OCI-LY1 (cell line): ENCODE measurements around the gene NOX3.
"Not testable (repeated sequence)": the region's sequence is repeated elsewhere in the genome, so short reads cannot be mapped to it uniquely, and the experiment has no call there.

ENCODE experiments used
- H2AFZ ChIP-seq: fragments of 200-600 bp; sonication (generic), shearing (Covaris generic); 2 replicates; pipeline ENCODE4 v1.6.0; 2014; ENCODE audit warnings: antibody characterized with exemption, mild to moderate bottlenecking, low read length
- H3F3A ChIP-seq: fragments of 200-600 bp; sonication (generic), shearing (Covaris generic); 2 replicates; pipeline ENCODE4 v1.6.0; 2014; ENCODE audit warnings: mild to moderate bottlenecking, antibody characterized with exemption, low read length, moderate library complexity; ENCODE audit not compliant: insufficient read depth
- H3K27ac ChIP-seq: fragments of 200-600 bp; sonication (generic); 2 replicates; pipeline ENCODE4 v1.5.1; 2014; ENCODE audit warnings: low read length, mixed run types, mild to moderate bottlenecking, low read depth; ENCODE audit not compliant: poor library complexity, severe bottlenecking
- H3K27me3 ChIP-seq: fragments of 200-600 bp; sonication (generic); 2 replicates; pipeline ENCODE4 v1.6.0; 2014; ENCODE audit warnings: antibody characterized with exemption, mild to moderate bottlenecking, low read length, moderate library complexity; ENCODE audit not compliant: insufficient read depth
- H3K36me3 ChIP-seq: fragments of 200-600 bp; sonication (generic); 2 replicates; pipeline ENCODE4 v1.6.1; 2014; ENCODE audit warnings: mild to moderate bottlenecking, antibody characterized with exemption, low read length, moderate library complexity, mixed read lengths; ENCODE audit not compliant: insufficient read depth
- H3K4me1 ChIP-seq: fragments of 200-600 bp; sonication (generic); 2 replicates; pipeline ENCODE4 v1.5.1; 2014; ENCODE audit warnings: mild to moderate bottlenecking, low read length, moderate library complexity; ENCODE audit not compliant: insufficient read depth, severe bottlenecking
- H3K4me2 ChIP-seq: fragments of 200-600 bp; sonication (generic), shearing (Covaris generic); 2 replicates; pipeline ENCODE4 v1.6.1; 2014; ENCODE audit warnings: low read length
- H3K4me3 ChIP-seq: fragments of 200-600 bp; sonication (generic); 2 replicates; pipeline ENCODE4 v1.5.1; 2014; ENCODE audit warnings: low read length, low read depth, mild to moderate bottlenecking, mixed read lengths; ENCODE audit not compliant: poor library complexity, severe bottlenecking
- H3K79me2 ChIP-seq: fragments of 200-600 bp; shearing (Covaris generic); 2 replicates; pipeline ENCODE4 v1.6.1; 2016; ENCODE audit warnings: mixed run types, low read length, mixed read lengths; ENCODE audit not compliant: insufficient read depth
- H3K9ac ChIP-seq: fragments of 200-600 bp; sonication (generic), shearing (Covaris generic); 2 replicates; pipeline ENCODE4 v1.6.1; 2014; ENCODE audit warnings: mild to moderate bottlenecking, low read length, mixed read lengths
- H3K9me2 ChIP-seq: fragments of 200-600 bp; sonication (generic), shearing (Covaris generic); 2 replicates; pipeline ENCODE4 v1.6.1; 2014; ENCODE audit warnings: low read depth, mild to moderate bottlenecking, low read length, mixed read lengths
- H3K9me3 ChIP-seq: fragments of 200-600 bp; shearing (Covaris generic); 2 replicates; pipeline ENCODE4 v1.6.1; 2014; ENCODE audit warnings: low read length, mixed read lengths
- H4K20me1 ChIP-seq: fragments of 200-600 bp; sonication (generic), shearing (Covaris generic); 2 replicates; pipeline ENCODE4 v1.6.0; 2016; ENCODE audit warnings: mild to moderate bottlenecking, low read length; ENCODE audit not compliant: insufficient read depth
- EZH2 ChIP-seq: fragments of 200-600 bp; sonication (generic), shearing (Covaris generic); IDR thresholded peaks from 2 replicates; pipeline ENCODE4 v1.8.0; 2017; ENCODE audit warnings: borderline replicate concordance, mixed run types, mild to moderate bottlenecking, antibody characterized with exemption, low read length, moderate library complexity, mixed read lengths
- TF ChIP-seq, protein P1 (sequence below): fragments of 200-600 bp; sonication (generic), shearing (Covaris generic); IDR thresholded peaks from 2 replicates; pipeline ENCODE4 v1.5.1; 2017; ENCODE audit warnings: mild to moderate bottlenecking, antibody characterized with exemption, low read length, moderate library complexity, mixed read lengths

NOX3 gene

DNA sequence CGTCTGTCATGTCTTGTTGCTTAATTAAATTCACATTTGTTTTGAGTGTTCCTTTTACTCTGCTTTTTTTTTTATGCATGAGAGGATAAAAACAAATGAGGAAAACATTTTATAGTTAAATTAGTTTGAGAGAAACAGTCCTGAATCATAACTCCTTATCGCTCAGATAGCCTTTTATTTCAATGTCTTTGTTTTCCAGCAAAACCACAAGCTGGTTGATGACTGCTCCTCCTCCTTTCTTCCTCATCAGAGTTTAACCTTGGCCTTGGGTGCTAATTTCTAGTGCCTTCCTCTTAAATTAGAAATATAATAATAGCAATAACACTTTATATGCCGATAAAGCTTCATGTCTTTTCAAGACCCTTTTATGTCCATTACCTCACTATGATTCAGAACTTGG, 3.1 kb downstream of the NOX3 start:
- Histone ChIP-seq H3K79me2 (no peaks in the 10 kb centered on the region), H3K9me2 (no peaks in the 10 kb centered on the region), H3K9ac (no peak overlapping the region), H3K4me2 (no peak overlapping the region), H2AFZ (no peak overlapping the region), H3K36me3 (no peaks in the 10 kb centered on the region), H3K9me3 (no peaks in the 10 kb centered on the region), H3K27me3 (no peaks in the 10 kb centered on the region), H3K27ac (no peak overlapping the region), H4K20me1 (no peaks in the 10 kb centered on the region), H3K4me1 (peaks cover 14% of the 10 kb centered on the region), H3K4me3 (no peak overlapping the region), H3F3A (no peaks in the 10 kb centered on the region)
- TF ChIP-seq, protein P1, sequence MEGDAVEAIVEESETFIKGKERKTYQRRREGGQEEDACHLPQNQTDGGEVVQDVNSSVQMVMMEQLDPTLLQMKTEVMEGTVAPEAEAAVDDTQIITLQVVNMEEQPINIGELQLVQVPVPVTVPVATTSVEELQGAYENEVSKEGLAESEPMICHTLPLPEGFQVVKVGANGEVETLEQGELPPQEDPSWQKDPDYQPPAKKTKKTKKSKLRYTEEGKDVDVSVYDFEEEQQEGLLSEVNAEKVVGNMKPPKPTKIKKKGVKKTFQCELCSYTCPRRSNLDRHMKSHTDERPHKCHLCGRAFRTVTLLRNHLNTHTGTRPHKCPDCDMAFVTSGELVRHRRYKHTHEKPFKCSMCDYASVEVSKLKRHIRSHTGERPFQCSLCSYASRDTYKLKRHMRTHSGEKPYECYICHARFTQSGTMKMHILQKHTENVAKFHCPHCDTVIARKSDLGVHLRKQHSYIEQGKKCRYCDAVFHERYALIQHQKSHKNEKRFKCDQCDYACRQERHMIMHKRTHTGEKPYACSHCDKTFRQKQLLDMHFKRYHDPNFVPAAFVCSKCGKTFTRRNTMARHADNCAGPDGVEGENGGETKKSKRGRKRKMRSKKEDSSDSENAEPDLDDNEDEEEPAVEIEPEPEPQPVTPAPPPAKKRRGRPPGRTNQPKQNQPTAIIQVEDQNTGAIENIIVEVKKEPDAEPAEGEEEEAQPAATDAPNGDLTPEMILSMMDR, result no peak
- no peak for TF ChIP-seq EZH2

DNA sequence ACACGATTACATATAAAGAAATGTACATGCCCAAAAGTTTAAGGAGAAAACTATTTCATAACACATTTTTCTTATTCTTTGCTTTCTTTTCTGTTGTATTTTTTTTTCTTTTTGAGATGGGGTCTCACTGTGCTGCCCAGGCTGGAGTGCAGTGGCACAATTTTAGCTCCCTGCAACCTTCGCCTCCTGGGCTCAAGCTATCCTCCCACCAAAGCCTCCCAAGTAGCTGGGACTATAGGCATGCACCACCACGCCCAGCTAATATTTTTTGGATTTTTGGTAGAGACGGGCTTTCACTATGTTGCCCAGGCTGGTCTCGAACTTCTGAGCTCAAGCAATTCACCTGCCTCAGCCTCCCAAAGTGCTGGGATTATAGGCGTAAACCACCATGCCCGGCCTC, 4.1 kb downstream of the NOX3 start:
- H3K4me2 ChIP-seq, H3K9me3 ChIP-seq, H2AFZ ChIP-seq, H3K27me3 ChIP-seq, H3K27ac ChIP-seq, H4K20me1 ChIP-seq, H3K9ac ChIP-seq, H3F3A ChIP-seq, H3K36me3 ChIP-seq, H3K4me3 ChIP-seq, H3K79me2 ChIP-seq, H3K9me2 ChIP-seq: not testable (repeated sequence)
- peaks cover 14% of the 10 kb centered on the region for H3K4me1 ChIP-seq

DNA sequence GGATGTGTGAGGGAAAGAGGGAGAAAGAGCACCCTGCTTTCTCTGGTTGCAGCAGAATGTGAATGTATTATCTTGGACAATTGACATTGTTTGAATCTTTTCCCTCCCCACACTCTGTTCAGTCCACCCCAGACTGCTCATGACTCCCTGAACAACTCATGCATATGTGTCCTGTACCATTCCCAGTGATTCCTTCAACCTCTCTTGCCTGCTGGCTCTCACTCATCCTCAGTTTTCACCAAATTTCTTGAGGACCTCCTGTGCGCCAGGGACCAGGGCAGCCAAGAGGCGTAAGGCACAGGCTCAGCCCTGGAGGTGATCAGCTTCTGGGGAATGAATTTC, 5.4 kb downstream of the NOX3 start:
- Histone ChIP-seq H3K4me1 (peaks cover 7% of the 10 kb centered on the region), H3K4me3 (no peak overlapping the region), H3F3A (no peaks in the 10 kb centered on the region), H3K36me3 (no peaks in the 10 kb centered on the region), H3K9me2 (no peaks in the 10 kb centered on the region), H3K9ac (no peak overlapping the region), H3K27me3 (no peaks in the 10 kb centered on the region), H3K4me2 (no peak overlapping the region), H3K9me3 (no peaks in the 10 kb centered on the region), H3K79me2 (no peaks in the 10 kb centered on the region), H2AFZ (no peak overlapping the region), H3K27ac (no peak overlapping the region), H4K20me1 (no peaks in the 10 kb centered on the region)
- TF ChIP-seq EZH2, result no peak
- TF ChIP-seq, protein P1, result no peak

DNA sequence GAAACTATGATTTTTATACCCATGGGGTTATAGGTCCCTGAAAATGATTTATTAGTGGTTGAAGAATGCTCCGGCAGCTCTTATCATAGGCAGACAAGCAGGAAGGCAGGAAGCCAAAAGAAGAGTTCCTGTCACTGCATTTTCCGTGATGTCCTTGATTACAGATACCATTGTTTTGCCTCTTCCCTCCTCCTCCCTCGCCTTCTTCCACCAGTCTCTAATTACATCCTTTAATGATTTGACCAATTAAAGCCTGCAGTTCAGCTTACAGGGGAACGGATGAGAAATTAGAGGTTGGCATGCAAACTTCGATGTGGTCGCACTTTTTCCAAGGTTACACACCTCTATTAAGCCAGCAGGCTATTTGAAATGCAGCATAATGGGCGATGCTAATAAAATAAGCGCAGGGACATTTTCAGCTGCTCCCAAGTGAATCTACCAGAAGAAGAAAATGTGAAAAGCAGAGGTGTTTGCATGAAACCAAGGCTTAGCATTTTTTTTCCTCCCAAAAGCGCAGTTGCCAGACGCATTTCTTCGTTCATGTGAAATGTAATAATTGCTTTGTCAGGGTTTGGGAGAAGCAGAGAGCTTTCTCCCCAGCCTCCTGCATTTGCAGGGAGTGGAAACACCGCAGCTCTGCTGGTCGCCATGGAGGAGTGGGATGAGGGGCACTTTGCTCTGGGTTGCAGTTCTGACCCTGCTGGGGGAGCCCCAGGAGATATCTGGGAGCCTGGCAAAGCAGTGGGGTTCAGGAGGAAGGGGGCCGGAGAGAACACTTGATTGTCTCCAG, 6.0 kb downstream of the NOX3 start:
- H3K4me2 ChIP-seq, result no peak overlapping the region
- no peaks in the 10 kb centered on the region for H3K27me3 ChIP-seq
- H3K79me2 ChIP-seq, result no peaks in the 10 kb centered on the region
- no peak overlapping the region for H3K9ac ChIP-seq
- no peak for TF ChIP-seq EZH2
- TF ChIP-seq, protein P1, result no peak
- peaks cover 7% of the 10 kb centered on the region for H3K4me1 ChIP-seq
- no peaks in the 10 kb centered on the region for H3K9me2 ChIP-seq
- H3K4me3 ChIP-seq, result no peak overlapping the region
- H3F3A ChIP-seq, result no peaks in the 10 kb centered on the region
- no peak overlapping the region for H3K27ac ChIP-seq
- no peaks in the 10 kb centered on the region for H3K9me3 ChIP-seq
- H4K20me1 ChIP-seq, result no peaks in the 10 kb centered on the region
- no peak overlapping the region for H2AFZ ChIP-seq
- no peaks in the 10 kb centered on the region for H3K36me3 ChIP-seq
